DOHH2 (cell line): ENCODE data around the gene EMP3.

Experiments used
- CTCF ChIP-seq: fragments of 200-600 bp; sonication (generic); IDR thresholded peaks from one replicate; pipeline ENCODE4 v1.5.1; 2014; ENCODE audit warnings: antibody characterized with exemption, mild to moderate bottlenecking, low read depth, low read length; ENCODE audit not compliant: poor library complexity, severe bottlenecking
- EZH2phosphoT487 ChIP-seq: fragments of 200-600 bp; sonication (generic); IDR thresholded peaks from 2 replicates; pipeline ENCODE4 v1.6.1; 2017; ENCODE audit warnings: borderline replicate concordance, mild to moderate bottlenecking, antibody characterized with exemption, low read length, moderate library complexity, mixed read lengths

GRCh38 chr19:48303367-48303766 is 22.0 kb upstream of the EMP3 start:
- TF ChIP-seq CTCF (no peak), EZH2phosphoT487 (no peak)
